ENCODE measurements around the gene IKBKE. TPM values are rescaled to one million over a fixed set of nuclear protein-coding genes. Genes with fewer than 3 reads are reported as not detected.
A peak's percentile ranks its signal among the peaks of the same experiment; 100 is the strongest.

Gene IKBKE
- total RNA-seq, 6 donors from 2014 or later, result 7.4 to 25.1 (median 9.2) TPM

DNA sequence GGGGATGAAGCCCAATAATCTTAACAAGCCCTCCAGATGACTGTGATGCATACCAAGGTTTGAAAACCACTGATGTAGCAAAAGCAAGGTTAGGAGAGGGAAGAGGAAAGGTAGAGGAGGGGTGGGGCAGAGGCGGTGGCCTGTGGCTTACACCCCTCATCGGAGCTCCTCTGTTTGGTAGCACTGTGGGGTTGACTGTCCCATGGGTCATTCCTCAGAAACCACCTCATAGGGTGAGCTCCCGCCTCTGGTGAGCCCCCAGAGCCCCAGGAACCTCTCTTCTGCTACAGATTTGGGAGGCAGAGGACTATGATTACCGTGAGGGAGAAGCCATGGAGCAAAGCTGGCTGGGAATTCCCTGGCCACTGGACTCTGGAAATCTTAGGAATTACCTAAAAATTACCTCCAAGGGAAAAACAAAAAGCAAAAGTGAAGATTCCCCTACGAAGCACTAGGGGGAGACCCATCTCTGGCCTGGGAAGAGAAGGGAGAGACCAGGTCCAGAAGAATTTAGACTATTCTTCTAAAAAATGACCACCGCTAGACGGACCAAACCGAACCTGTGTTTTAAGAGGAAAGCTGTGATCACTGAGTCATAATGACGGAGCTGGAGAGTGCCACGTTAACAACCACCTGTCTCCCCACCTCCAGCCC lies 35.6 kb downstream of the IKBKE start:
- no peak overlapping the region for H3K4me3 ChIP-seq
- peaks cover 64 to 71% (median 68%) of the 10 kb centered on the region in 4 donors for H3K4me1 ChIP-seq
- TF ChIP-seq, protein P1, sequence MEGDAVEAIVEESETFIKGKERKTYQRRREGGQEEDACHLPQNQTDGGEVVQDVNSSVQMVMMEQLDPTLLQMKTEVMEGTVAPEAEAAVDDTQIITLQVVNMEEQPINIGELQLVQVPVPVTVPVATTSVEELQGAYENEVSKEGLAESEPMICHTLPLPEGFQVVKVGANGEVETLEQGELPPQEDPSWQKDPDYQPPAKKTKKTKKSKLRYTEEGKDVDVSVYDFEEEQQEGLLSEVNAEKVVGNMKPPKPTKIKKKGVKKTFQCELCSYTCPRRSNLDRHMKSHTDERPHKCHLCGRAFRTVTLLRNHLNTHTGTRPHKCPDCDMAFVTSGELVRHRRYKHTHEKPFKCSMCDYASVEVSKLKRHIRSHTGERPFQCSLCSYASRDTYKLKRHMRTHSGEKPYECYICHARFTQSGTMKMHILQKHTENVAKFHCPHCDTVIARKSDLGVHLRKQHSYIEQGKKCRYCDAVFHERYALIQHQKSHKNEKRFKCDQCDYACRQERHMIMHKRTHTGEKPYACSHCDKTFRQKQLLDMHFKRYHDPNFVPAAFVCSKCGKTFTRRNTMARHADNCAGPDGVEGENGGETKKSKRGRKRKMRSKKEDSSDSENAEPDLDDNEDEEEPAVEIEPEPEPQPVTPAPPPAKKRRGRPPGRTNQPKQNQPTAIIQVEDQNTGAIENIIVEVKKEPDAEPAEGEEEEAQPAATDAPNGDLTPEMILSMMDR (IDR thresholded peaks at IDR 0.05), result peak in 5 of 6 experiments; percentile 14 to 31 (median 23)
- TF ChIP-seq POLR2AphosphoS5 (IDR thresholded peaks at IDR 0.05) (no peak), POLR2A (IDR thresholded peaks at IDR 0.05) (no peak), EP300 (IDR thresholded peaks at IDR 0.05) (no peak)
- H3K36me3 ChIP-seq, result no peaks in the 10 kb centered on the region
- peaks cover 0 to 12% (median 4%) of the 10 kb centered on the region in 4 donors for H3K27me3 ChIP-seq
- no peak for DNase-seq
- no peak for ATAC-seq (ENCODE audit: low FRiP score in 2 of 2)
- H3K9me3 ChIP-seq, result no peaks in the 10 kb centered on the region
- 58 to 75% methylated on average over 10 of the region's 10 CpGs for WGBS, 2 donors
- H3K27ac ChIP-seq, result no peak overlapping the region

DNA sequence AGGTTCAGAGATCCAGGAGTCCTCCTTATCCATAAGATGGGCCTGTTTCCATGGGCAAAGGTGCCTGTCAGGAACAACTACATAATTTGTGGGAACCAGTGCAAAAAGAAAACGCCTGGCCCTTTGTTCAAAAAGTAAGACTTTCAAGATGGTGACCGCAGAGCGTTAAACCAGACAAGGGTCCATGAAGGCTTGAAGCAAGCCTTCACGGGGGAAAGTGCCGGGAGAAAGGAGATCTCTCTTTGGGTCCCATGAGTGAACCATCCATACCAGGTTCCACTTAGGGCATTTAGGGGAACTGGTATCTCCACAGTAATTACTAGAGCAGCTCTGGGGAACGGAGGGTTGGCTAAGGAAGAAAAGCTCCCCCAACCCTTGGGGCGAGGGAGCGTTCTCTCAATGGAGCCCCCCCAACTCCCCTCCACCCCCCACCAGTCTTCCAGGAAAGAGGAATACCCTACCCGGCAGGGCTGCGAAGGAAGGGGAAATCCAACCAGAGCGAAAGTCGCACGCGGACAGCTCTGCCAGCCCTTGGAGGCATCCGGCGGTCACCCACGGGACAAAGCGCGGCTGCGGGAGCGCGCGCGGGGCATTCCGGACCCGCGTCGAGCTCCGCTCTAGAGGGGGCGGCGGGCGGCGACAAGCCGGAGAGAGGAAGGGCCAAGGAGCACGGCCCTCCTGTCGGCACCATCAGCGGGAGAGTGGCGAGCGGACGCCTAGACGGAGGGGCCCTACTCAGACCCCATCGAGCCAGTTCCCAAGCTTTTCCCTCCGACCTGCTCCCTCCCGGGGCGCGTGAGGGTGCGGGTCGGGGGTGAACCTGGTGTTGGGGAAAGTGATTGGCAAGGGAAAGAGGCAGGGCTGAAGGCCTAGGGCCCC lies 36.4 kb downstream of the IKBKE start:
- peak; percentile 49 to 90 for DNase-seq
- Histone ChIP-seq H3K27ac (peak overlapping the region; percentile 14 to 84 (median 80)), H3K9me3 (no peaks in the 10 kb centered on the region), H3K4me3 (peak overlapping the region; percentile 55 to 82 (median 80)), H3K4me1 (peaks cover 63 to 70% (median 68%) of the 10 kb centered on the region in 4 donors), H3K27me3 (peaks cover 0 to 12% (median 4%) of the 10 kb centered on the region in 4 donors), H3K36me3 (no peaks in the 10 kb centered on the region)
- ATAC-seq (ENCODE audit: low FRiP score in 2 of 2), result peak in 1 of 2 donors; percentile 3
- TF ChIP-seq POLR2AphosphoS5 (IDR thresholded peaks at IDR 0.05) (no peak), EP300 (IDR thresholded peaks at IDR 0.05) (no peak), POLR2A (IDR thresholded peaks at IDR 0.05) (no peak)
- TF ChIP-seq, protein P1 (IDR thresholded peaks at IDR 0.05), result no peak
- WGBS, 2 donors, result 22 to 65% methylated on average over 8 to 23 of the region's 48 CpGs

DNA sequence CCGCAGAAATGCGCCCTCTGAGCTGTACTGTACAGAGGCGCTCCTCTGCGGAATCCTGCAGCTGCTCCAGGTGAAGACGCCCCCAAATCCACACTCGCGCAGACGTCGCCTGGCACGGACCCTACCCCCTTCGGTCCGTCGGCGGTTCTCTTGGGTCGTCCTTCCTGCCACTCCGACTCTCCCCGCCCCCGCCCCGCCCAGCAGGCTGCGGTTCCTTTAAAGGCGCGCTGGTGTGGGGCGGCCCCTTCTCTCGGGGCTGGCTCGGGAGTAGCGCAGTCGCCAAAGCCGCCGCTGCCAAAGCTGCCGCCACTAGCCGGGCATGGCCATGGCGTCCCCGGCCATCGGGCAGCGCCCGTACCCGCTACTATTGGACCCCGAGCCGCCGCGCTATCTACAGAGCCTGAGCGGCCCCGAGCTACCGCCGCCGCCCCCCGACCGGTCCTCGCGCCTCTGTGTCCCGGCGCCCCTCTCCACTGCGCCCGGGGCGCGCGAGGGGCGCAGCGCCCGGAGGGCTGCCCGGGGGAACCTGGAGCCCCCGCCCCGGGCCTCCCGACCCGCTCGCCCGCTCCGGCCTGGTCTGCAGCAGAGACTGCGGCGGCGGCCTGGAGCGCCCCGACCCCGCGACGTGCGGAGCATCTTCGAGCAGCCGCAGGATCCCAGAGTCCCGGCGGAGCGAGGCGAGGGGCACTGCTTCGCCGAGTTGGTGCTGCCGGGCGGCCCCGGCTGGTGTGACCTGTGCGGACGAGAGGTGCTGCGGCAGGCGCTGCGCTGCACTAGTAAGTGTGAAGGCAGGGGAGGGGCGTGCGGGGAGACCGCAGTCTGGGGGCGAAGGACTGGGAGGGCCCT lies 37.2 kb downstream of the IKBKE start, which contains the start of gene RASSF5:
Gene RASSF5 (plus strand): TSS at position 248 of the 846 bp plus-strand sequence. CDS start 72 bp downstream, at position 320.
- 2% methylated on average over 36 to 58 of the region's 97 CpGs for WGBS, 2 donors
- Histone ChIP-seq H3K4me1 (peaks cover 66 to 70% (median 67%) of the 10 kb centered on the region in 4 donors), H3K27ac (peak within 1 kb of the TSS; percentile 65 to 84 (median 80)), H3K9me3 (no peaks in the 10 kb centered on the region), H3K27me3 (peaks cover 0 to 12% (median 4%) of the 10 kb centered on the region in 4 donors), H3K4me3 (peak within 1 kb of the TSS; percentile 55 to 82 (median 80)), H3K36me3 (no peaks in the 10 kb centered on the region)
- ATAC-seq (ENCODE audit: low FRiP score in 2 of 2), result peak; percentile 87
- TF ChIP-seq EP300 (IDR thresholded peaks at IDR 0.05) (peak in 1 of 4 donors; percentile 22), POLR2AphosphoS5 (IDR thresholded peaks at IDR 0.05) (peak; percentile 72 to 97), POLR2A (IDR thresholded peaks at IDR 0.05) (peak in 3 of 4 donors; percentile 47 to 91 (median 88))
- TF ChIP-seq, protein P1 (IDR thresholded peaks at IDR 0.05), result no peak
- peak; percentile 90 to 98 for DNase-seq

DNA sequence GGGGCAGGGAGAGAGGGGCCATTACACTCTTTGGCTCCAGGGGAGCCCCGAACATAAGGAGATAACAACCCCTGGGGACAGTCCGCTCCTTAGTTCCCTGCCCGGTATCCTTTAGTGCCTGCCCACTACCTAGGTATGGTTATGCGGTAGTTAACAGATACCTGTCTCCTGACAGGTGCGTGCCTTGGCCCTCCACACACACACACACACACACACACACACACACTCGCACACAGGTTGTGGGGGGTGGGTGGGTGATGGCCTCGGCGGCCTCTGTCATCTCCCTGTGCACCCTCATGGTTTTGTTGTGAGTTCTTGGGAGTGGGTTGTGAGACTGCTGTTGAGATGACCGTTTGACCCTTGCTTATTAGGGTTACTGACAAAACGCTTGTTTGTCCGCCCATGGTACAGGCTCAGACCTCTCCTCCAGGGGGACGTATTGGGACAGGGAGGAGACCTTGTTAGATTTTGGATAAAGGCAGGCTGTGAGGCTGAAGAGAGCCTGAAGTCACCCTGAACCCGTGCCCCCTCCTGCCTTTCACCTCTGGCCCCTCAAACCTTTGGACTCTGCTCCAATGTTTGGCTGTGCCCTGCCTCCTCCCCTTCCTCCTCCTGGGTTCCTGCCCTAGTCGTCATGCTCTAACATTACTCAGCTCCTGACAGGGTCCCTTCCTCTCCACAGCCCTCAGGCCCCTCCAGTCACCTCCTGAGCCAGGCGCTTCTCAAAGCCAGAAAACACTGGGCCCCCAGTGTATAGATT lies 38.0 kb downstream of the IKBKE start:
- no peak for DNase-seq
- TF ChIP-seq POLR2A (IDR thresholded peaks at IDR 0.05) (no peak), POLR2AphosphoS5 (IDR thresholded peaks at IDR 0.05) (no peak), EP300 (IDR thresholded peaks at IDR 0.05) (no peak)
- TF ChIP-seq, protein P1 (IDR thresholded peaks at IDR 0.05), result no peak
- H3K4me3 ChIP-seq, result peak overlapping the region; percentile 55 to 82 (median 80)
- peak overlapping the region; percentile 65 to 84 (median 80) for H3K27ac ChIP-seq
- no peaks in the 10 kb centered on the region for H3K9me3 ChIP-seq
- 29 to 58% methylated on average over 13 to 15 of the region's 15 CpGs for WGBS, 2 donors
- no peak for ATAC-seq (ENCODE audit: low FRiP score in 2 of 2)
- no peaks in the 10 kb centered on the region for H3K36me3 ChIP-seq
- peaks cover 65 to 74% (median 73%) of the 10 kb centered on the region in 4 donors for H3K4me1 ChIP-seq
- peaks cover 0 to 12% (median 4%) of the 10 kb centered on the region in 4 donors for H3K27me3 ChIP-seq
